ENCODE measurements around the gene LHFPL2.

The LHFPL2 gene

DNA sequence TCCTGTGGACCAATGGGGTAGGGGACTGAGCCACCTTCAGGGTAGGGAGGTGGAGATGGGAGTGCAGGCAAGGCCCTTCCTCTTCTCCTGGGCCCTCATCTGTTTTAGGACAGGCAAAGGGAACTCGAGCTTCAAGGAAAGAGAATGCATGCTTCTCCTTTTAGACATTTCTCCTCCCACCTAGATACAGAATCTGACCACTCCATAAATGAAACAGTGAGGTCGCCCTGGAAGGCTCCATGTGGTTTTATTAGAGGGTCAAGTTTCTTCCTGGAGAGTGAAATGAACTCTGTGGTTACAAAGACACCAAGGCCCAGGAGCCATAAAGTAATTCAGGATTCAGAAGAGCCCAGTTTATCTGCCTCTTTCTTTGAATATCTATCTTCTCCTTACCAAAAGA is 14.9 kb downstream of the LHFPL2 start:
- H3K4me1 ChIP-seq: peaks cover 5% of the 10 kb centered on the region
- H3K27me3 ChIP-seq (ENCODE audit: control insufficient read depth, insufficient read depth, low read length): no peaks in the 10 kb centered on the region
- H3K4me3 ChIP-seq (ENCODE audit: low read depth, low read length): no peak overlapping the region
- H2AFZ ChIP-seq: no peak overlapping the region
- H3K27ac ChIP-seq: no peak overlapping the region
- H3K9me3 ChIP-seq (ENCODE audit: control insufficient read depth, low read length): no peaks in the 10 kb centered on the region
- TF ChIP-seq, protein P1, sequence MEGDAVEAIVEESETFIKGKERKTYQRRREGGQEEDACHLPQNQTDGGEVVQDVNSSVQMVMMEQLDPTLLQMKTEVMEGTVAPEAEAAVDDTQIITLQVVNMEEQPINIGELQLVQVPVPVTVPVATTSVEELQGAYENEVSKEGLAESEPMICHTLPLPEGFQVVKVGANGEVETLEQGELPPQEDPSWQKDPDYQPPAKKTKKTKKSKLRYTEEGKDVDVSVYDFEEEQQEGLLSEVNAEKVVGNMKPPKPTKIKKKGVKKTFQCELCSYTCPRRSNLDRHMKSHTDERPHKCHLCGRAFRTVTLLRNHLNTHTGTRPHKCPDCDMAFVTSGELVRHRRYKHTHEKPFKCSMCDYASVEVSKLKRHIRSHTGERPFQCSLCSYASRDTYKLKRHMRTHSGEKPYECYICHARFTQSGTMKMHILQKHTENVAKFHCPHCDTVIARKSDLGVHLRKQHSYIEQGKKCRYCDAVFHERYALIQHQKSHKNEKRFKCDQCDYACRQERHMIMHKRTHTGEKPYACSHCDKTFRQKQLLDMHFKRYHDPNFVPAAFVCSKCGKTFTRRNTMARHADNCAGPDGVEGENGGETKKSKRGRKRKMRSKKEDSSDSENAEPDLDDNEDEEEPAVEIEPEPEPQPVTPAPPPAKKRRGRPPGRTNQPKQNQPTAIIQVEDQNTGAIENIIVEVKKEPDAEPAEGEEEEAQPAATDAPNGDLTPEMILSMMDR (IDR thresholded peaks at IDR 0.05): no peak
- no peaks in the 10 kb centered on the region for H3K36me3 ChIP-seq (ENCODE audit: control insufficient read depth, insufficient read depth, low read length)
- no peak overlapping the region for H3K9ac ChIP-seq
- no peaks in the 10 kb centered on the region for H3K79me2 ChIP-seq
- no peak overlapping the region for H3K4me2 ChIP-seq (ENCODE audit: low read length)

DNA sequence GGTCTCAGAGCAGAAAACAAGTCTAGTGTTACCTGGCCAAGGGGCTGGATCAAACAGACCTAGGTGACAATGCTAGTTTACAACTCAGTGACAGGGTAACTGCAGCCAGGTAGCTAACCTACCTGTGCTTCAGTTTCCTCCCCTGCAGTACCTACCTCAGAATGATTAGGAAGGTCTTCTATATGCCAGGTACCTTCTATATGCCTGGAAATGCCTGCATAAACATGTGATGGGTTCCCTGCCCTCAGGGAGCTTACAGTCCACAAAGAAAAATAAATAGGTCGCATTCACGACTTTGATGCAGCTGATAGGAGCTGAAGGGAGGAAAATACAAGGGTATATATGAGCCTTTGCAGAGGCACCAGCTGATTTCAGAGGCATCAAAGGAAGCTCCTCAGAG is 16.1 kb downstream of the LHFPL2 start:
- TF ChIP-seq, protein P1 (IDR thresholded peaks at IDR 0.05): no peak
- no peak overlapping the region for H2AFZ ChIP-seq
- H3K9ac ChIP-seq: no peak overlapping the region
- H3K4me1 ChIP-seq: peaks cover 5% of the 10 kb centered on the region
- no peaks in the 10 kb centered on the region for H3K79me2 ChIP-seq
- H3K4me2 ChIP-seq (ENCODE audit: low read length): no peak overlapping the region
- H3K4me3 ChIP-seq (ENCODE audit: low read depth, low read length): no peak overlapping the region
- H3K27me3 ChIP-seq (ENCODE audit: control insufficient read depth, insufficient read depth, low read length): no peaks in the 10 kb centered on the region
- no peaks in the 10 kb centered on the region for H3K36me3 ChIP-seq (ENCODE audit: control insufficient read depth, insufficient read depth, low read length)
- no peak overlapping the region for H3K27ac ChIP-seq
- no peaks in the 10 kb centered on the region for H3K9me3 ChIP-seq (ENCODE audit: control insufficient read depth, low read length)

DNA sequence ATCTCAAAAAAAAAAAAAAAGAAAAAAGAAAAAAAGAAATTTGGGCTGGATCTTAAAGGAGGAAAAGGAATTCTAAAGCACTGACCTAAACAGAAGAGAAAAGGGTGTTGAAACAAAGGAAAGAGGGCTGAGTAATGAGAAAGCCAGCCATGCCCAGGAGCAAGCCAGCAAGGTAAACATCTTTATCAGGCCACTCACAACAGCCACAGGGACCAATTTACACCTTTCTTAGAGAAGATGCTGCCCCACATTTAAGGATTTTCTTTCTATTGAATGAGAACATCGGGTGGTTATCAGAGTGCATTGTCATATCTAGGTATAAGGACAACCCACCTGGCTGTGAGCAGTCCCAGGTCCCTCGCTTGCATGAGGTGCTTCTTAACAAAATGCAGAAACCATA is 16.6 kb downstream of the LHFPL2 start:
- Histone ChIP-seq H3K4me3 (ENCODE audit: low read depth, low read length) (no peak overlapping the region), H3K27ac (no peak overlapping the region), H3K4me1 (peaks cover 5% of the 10 kb centered on the region), H2AFZ (no peak overlapping the region), H3K36me3 (ENCODE audit: control insufficient read depth, insufficient read depth, low read length) (no peaks in the 10 kb centered on the region), H3K79me2 (no peaks in the 10 kb centered on the region), H3K4me2 (ENCODE audit: low read length) (no peak overlapping the region), H3K9me3 (ENCODE audit: control insufficient read depth, low read length) (no peaks in the 10 kb centered on the region), H3K27me3 (ENCODE audit: control insufficient read depth, insufficient read depth, low read length) (no peaks in the 10 kb centered on the region), H3K9ac (no peak overlapping the region)
- TF ChIP-seq, protein P1 (IDR thresholded peaks at IDR 0.05): no peak

DNA sequence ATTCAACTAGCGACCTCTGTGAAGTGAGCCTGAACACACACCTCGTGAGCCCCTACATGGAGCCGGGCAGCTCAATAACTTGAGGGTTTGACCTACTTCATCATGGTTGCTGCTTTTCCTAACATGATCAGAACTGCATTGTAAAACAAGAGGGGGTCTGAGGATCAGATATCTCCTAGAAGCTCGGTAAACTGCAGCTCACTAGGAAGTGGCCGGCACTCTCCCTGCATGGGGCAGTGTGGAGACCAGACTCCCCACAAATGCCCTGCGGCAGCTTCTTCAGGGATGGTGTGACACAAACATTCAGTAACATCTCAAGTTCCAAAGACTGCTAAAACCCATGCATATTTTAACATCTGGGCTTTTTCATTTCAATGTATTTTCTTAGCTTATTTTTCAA is 18.5 kb downstream of the LHFPL2 start:
- TF ChIP-seq, protein P1 (IDR thresholded peaks at IDR 0.05): no peak
- Histone ChIP-seq H3K27ac (no peak overlapping the region), H2AFZ (no peak overlapping the region), H3K4me2 (ENCODE audit: low read length) (no peak overlapping the region), H3K9me3 (ENCODE audit: control insufficient read depth, low read length) (no peaks in the 10 kb centered on the region), H3K79me2 (peaks cover 2% of the 10 kb centered on the region), H3K36me3 (ENCODE audit: control insufficient read depth, insufficient read depth, low read length) (no peaks in the 10 kb centered on the region), H3K4me1 (peaks cover 5% of the 10 kb centered on the region), H3K4me3 (ENCODE audit: low read depth, low read length) (no peak overlapping the region), H3K9ac (no peak overlapping the region), H3K27me3 (ENCODE audit: control insufficient read depth, insufficient read depth, low read length) (no peaks in the 10 kb centered on the region)

DNA sequence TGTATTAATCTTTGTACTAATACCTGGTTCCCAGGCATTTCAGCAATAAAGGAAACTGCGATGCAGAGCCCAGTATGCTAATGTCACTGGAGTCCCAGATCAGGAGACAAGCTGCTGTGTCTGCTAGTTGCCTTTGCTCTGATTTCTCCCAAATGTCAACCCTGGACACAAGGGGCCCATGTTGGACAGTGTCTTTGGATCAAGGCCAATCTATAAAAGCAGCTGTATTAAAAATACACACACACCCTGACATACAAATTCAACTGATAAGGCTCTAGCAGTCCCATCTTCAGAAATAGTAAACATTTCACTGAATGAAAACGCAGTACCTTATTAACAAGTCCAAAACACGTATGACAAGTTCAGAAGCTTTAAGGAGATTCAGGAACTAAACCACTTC is 18.9 kb downstream of the LHFPL2 start:
- peaks cover 2% of the 10 kb centered on the region for H3K79me2 ChIP-seq
- no peaks in the 10 kb centered on the region for H3K36me3 ChIP-seq (ENCODE audit: control insufficient read depth, insufficient read depth, low read length)
- no peaks in the 10 kb centered on the region for H3K9me3 ChIP-seq (ENCODE audit: control insufficient read depth, low read length)
- no peak overlapping the region for H2AFZ ChIP-seq
- no peak overlapping the region for H3K4me3 ChIP-seq (ENCODE audit: low read depth, low read length)
- no peak overlapping the region for H3K9ac ChIP-seq
- H3K4me1 ChIP-seq: peaks cover 4% of the 10 kb centered on the region
- H3K4me2 ChIP-seq (ENCODE audit: low read length): no peak overlapping the region
- H3K27me3 ChIP-seq (ENCODE audit: control insufficient read depth, insufficient read depth, low read length): no peaks in the 10 kb centered on the region
- no peak overlapping the region for H3K27ac ChIP-seq
- TF ChIP-seq, protein P1 (IDR thresholded peaks at IDR 0.05): no peak

Data from parathyroid adenoma (tissue), 2 donors.